CD4-positive, alpha-beta T cell treated with Interleukin-17A for 4 hours (primary cell): Measurements from ENCODE around the gene ALPP.
"Not testable (repeated sequence)": the region's sequence is repeated elsewhere in the genome, so short reads cannot be mapped to it uniquely, and the experiment has no call there.

Experiments
- DNase-seq: peaks from one replicate; pipeline ENCODE4 v3.0.0-alpha.2; 2020; ENCODE audit warnings: mixed read lengths

The ALPP gene

GRCh38 chr2:232407428-232408150 is 29.0 kb downstream of the ALPP start:
- DNase-seq = not testable (repeated sequence)

DNA sequence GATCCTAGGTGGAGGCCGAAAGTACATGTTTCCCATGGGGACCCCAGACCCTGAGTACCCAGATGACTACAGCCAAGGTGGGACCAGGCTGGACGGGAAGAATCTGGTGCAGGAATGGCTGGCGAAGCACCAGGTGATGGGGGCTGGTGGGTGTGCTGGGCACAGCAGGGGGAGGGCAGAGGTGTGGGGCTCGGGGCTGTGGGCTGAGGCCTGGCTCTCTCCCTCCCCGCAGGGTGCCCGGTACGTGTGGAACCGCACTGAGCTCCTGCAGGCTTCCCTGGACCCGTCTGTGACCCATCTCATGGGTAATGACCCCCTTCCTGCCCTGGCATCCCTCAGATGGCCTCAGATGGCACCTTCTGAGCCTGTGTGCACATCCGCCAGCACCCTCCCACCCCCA is 29.7 kb downstream of the ALPP start:
- not testable (repeated sequence) for DNase-seq

DNA sequence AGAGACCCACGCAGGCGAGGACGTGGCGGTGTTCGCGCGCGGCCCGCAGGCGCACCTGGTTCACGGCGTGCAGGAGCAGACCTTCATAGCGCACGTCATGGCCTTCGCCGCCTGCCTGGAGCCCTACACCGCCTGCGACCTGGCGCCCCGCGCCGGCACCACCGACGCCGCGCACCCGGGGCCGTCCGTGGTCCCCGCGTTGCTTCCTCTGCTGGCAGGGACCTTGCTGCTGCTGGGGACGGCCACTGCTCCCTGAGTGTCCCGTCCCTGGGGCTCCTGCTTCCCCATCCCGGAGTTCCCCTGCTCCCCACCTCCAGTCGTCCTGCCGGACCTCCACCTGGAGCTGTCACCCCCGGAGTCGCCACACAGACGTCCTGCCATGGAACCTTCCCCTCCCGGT is 31.1 kb downstream of the ALPP start:
- DNase-seq = not testable (repeated sequence)

DNA sequence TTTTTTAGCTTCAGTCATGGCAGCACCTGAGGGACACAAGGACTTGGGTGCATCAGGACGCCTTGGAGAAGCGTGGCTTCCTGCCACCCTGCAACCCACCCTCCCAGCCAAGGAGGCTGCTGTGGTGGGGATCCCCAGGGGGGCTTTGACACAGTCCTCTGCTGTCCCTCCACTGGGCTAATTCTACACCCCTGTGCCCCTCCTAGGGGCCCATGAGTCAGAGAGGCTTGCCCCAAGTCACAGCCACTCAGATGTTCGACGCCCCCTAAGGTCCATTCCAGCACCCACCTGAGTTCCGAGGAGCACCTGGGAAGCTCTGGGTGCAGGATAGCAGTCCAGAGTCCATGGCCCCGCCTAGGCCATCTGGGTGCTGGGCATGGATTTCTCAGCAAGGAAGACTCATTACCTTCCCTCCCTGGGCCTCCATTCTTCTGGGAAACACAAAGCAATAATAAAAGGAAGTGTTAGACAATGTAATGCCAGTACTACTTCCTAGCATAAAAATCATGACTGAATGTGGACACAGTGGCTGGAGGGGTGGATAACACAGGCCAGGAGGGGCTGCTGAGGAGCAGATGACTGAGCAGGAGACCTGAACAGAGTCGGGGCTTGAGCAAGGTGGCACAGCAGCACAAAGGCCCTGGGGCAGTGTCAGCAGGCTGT is 31.8 kb downstream of the ALPP start:
- DNase-seq = no peak

- no peak for DNase-seq
Observed at GRCh38 chr2:232411901-232412629, 33.5 kb downstream of the ALPP start.

GRCh38 chr2:232412986-232413385 is 34.4 kb downstream of the ALPP start:
- no peak for DNase-seq

DNA sequence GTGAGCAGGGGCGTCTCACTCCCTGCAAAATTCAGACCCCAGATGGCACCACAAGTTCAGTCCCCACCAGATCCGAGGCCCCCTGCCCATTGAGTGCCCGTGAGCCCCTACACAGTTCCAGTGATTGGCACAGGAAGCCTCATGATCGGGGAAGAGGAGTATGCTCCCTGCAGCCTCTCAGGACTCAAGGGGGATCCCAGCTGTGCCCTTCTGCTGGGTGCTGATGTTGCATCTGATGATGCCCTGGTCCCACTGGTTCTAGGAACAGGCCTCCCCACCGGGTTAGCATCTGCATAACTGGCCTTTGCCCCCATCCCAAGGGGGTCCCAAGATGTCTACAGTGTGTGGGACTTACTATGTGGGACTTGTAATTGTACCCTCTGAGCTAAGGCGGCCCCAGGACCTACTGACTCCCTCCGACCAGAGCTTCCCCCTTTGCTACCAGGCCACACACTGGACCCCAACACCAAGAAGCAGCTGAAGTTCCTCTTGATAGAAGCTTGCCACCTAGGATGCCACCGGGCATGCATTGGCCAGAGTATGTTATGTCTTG is 36.7 kb downstream of the ALPP start:
- no peak for DNase-seq

- DNase-seq = no peak
Observed at GRCh38 chr2:232415736-232416520, 37.4 kb downstream of the ALPP start.

DNA sequence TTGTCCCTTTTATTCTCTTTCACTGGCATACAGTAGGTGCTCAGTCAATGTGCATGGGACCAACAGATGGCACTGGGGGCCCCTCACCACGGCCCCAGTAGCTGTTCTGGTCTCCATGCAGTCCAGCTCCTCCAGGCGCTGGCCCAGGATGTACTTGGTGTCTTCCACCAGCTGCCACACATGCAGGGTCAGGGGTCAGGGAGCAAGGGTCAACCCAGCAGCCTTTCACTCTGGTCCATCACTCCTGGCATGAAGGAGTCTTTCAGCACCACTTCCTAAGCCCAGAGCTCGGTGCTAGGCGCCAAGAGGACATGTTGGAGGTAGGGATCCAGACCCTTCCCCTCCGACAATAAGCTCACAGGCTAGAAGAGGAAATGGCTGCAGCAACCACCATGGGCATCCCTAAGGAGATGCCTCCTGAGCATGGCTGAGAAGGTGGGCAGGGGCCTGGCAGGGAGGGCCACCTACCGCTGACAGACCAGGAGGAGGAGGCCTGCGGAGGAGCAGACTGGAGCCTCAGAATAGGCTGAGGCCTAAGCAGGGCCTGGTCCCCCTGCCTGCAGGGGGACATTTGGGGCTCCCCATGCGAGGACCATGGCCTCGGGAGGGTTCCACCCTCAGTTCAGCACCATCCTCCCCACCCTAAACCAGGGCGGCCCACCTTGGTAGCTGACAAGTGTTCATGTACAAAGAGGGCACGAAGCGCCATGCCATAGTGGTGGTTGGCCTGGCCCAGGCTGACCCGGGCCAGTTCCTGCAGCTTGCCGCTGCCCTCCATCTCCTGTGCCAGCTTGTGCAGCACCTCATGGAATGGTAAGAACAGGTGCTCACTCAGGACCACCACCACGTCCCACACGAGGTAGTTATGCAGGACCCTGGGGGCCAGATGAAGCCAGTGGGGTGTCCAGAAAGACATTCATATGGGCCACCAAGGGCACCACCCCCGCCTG is 38.2 kb downstream of the ALPP start:
- no peak for DNase-seq

DNA sequence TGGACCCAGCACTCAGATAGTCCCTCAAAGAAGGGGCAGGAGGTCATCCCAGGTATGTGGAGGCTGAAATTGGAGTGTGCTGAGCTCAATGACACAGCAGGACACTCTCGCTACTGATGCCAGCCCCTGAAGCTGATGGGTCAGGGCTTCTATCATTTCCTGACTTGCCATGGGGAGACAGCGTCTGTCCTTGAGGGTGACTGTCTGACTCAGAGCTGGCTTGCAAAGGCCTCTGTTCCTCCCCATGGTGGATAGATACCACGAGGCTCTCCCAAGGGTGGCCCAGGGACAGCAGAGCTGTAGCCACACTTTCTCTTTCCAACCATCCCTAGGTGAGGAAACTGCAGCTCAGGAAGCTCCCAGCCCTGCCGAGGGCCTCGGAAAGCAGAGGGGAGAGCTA is 38.9 kb downstream of the ALPP start:
- DNase-seq = no peak

DNA sequence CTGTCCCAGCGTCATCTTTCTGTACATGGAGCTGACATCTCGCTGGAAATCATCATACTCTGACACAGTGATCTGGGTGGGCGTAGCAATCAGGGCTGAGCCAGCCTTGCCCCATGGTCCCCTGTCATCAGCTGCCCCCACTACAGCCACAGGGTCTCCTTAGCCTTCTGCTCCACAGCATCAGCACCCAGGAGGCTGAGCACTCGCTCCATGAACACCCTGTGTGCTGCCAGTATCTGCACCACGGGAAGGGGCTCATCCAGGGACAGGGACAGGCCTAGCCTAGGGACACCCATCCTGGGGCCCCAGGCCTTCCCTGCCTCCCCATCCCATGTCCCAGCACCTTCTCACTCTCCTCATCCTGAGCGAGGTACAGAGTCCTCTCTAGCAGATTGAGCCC is 39.5 kb downstream of the ALPP start:
- DNase-seq = no peak

DNA sequence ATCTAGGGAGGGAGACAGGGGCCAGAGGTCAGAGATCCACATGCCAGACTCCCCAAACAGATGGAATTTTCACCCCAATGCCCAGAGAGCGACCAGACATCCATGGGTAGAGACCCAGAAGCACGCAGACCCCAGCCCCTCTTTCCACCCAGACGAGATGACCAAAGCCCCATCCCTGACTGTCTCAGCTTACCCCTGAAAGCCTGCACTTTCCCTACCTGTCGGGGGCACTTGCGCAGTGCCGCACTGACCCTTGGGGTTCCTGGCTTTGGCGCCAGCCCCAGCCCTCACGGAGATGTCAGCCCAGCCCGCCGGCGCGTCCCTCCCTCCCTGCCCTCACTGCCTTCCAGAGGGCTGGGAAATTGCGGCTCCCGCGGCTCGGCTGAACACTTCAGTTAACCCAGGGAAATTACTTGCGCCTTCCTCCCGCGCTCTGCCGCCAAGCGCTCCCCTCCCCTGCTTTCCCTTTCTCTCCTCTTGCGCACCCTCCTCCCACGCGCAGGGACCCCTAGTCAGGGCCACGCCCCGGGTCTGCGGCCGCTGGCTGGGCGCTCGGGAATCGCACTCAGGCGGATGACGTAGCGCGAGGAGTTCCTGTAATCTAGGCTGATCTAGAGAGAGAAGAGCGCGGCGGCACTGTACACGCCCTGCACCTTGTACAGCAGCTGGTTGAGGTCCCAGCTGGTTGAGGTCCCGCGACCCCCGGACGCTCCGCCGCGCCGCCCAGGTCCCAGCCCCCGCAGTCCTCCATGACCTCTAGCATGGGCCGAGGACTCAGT is 40.1 kb downstream of the ALPP start:
- DNase-seq = no peak

DNA sequence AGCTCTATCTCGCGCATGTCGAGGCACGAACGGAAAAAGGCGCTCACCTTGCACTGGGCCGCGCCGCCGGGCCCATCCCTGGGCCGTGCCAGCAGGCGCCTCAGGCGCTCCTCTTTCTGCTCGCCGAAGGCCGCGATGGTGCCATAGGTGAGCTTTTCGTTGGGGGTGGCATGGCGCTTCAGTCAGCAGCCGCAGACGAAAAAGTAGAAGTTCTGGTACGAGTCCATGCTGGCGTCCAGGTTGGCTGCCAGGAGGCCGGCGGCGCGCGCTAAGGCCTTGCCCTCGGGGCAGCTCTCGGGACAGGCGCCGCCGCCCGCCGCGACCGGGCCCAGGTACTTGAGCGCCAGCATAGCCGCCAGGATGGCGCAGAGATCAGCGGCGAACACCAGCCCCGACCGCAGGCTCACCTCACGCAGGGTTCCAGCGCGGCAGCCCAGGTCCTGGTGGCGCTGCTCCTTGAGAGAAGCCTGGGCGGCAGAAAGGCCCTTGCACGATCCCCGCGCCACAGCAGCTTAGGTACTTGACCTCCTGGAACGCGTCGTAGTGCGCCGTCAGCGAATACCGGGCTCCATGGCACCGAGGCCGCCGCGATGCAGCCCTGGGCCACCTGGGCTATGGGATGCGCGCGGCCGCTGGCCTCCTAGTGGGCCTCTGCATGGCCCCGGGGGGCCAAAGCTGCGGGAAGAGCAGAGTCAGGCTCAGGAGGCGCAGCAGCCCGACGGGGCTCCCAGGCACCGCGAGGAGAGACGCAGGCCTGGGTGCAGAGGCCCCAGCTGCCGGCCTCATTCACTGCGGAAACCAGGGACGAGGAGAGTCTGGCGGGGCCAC is 40.9 kb downstream of the ALPP start:
- no peak for DNase-seq

GRCh38 chr2:232420073-232420454 is 41.5 kb downstream of the ALPP start:
- DNase-seq = no peak

DNA sequence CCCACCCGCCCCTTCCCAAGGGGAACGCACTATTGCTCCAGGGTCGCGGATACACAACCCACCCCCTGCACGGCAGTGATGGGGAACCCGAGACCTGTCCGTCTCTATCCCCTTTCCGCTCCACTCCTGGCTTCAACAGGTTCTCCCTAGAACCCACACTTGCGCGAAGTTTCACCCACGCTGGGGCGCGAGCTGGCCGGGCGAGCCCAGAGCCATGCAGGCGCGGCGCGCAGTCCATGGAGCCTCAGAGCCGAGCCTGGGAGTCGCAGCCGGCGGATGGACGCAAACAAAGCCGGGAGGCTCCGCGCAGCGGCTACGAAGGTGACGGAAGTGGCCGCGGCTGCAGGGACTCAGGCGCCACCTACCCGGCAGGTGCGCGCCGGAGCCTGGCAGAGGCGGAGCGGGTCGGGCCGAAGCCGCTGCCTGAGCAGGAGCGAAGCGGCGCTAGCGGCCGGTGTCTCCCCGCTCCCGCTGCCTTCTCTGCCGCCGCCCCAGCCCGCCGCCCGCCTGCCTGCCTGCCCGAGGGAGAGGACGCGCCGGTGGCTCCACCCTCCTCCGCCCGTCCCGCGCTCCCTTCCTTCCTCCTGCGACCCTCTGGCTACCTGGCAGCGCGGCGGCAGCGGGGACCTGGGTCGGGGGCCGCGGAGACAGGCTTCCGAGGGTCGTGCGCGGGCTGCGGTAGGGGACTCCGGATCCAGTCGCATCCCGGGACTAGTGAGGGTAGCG is 42.1 kb downstream of the ALPP start:
- DNase-seq = peak; percentile 32

- no peak for DNase-seq
Observed at GRCh38 chr2:232421189-232421785, 42.7 kb downstream of the ALPP start.

GRCh38 chr2:232422051-232422450 is 43.5 kb downstream of the ALPP start:
- no peak for DNase-seq

DNA sequence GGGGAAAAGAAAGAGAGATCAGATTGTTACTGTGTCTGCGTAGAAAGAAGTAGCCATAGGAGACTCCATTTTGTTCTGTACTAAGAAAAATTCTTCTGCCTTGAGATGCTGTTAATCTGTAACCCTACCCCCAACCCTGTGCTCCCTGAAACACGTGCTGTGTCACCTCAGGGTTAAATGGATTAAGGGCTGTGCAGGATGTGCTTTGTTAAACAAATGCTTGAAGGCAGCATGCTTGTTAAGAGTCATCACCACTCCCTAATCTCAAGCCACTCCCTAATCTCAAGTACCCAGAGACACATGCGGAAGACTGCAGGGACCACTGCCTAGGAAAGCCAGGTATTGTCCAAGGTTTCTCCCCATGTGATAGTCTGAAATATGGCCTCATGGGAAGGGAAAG is 44.4 kb downstream of the ALPP start:
- not testable (repeated sequence) for DNase-seq

DNA sequence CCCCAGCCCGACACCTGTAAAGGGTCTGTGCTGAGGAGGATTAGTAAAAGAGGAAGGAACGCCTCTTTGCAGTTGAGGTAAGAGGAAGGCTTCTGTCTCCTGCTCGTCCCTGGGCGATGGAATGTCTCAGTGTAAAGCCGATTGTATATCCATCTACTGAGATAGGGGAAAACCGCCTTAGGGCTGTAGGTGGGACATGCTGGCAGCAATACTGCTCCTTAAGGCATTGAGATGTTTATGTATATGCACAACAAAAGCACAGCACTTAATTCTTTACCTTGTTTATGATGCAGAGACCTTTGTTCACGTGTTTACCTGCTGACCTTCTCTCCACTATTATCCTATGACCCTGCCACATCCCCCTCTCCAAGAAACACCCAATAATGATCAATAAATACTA is 44.9 kb downstream of the ALPP start:
- DNase-seq = not testable (repeated sequence)
